ENCODE data around the gene PDIA2.

Gene PDIA2

DNA sequence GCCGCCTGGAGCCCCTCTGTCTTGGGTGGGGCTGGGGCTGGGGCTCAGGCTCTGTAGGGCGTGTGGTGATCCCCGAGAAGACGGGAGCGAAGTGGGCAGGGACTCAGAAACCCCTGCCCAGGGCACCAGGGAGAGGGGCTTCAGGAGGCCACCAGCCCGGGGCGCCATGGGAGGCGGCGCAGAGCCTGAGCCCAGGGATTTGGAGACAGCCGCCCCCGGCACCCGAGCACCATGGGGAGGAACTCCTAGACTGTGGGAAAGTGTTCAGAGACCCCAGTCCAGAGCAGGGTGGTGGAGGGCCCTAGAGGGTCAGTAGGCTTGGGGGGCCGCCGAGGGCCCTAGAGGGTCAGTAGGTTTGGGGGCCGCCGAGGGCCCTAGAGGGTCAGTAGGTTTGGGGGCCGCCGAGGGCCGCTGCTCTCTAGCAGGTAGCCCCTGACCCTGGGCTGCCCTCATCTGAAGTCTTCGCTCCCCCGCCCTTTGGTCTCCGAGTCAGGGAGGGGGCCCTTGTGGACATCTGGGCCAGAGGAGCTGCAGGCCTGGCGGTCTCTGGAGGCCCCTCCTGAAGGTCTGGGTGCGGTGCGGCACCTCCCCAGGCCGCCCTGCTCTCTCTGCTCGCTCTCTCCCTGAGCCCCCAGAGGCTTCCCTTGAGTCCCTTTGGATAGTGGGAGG lies 1.8 kb upstream of the PDIA2 start:
- no peak for DNase-seq

GRCh38 chr16:281660-282255 lies 1.2 kb upstream of the PDIA2 start:
- DNase-seq, result no peak

GRCh38 chr16:282491-282890 lies 473 bp upstream of the PDIA2 start:
- no peak for DNase-seq

DNA sequence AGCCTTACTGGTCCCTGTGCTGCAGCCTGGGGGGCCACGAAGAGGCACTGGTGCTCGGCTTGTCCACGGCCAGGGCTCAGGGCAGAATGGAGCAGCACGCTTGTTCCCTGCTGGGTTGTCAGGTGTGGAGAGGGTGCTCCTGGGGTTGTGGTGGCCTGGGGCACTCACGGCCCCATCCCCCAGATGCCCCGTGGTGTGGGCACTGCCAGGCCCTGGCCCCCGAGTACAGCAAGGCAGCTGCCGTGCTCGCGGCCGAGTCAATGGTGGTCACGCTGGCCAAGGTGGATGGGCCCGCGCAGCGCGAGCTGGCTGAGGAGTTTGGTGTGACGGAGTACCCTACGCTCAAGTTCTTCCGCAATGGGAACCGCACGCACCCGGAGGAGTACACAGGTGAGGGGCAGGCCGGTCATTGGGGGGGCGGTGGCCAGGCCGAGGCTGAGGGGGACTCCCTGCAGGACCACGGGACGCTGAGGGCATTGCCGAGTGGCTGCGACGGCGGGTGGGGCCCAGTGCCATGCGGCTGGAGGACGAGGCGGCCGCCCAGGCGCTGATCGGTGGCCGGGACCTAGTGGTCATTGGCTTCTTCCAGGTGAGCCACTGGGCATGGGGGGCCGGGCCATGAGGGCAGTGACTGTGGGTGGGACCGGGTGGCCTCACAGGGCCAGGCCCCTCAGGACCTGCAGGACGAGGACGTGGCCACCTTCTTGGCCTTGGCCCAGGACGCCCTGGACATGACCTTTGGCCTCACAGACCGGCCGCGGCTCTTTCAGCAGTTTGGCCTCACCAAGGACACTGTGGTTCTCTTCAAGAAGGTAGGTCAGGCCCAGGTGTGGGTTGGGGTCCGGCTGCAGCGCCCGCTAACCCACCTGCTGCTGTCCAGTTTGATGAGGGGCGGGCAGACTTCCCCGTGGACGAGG lies 1.5 kb downstream of the PDIA2 start:
- DNase-seq, result no peak

- no peak for DNase-seq
Observed at GRCh38 chr16:285146-286055, 2.4 kb downstream of the PDIA2 start.

DNA sequence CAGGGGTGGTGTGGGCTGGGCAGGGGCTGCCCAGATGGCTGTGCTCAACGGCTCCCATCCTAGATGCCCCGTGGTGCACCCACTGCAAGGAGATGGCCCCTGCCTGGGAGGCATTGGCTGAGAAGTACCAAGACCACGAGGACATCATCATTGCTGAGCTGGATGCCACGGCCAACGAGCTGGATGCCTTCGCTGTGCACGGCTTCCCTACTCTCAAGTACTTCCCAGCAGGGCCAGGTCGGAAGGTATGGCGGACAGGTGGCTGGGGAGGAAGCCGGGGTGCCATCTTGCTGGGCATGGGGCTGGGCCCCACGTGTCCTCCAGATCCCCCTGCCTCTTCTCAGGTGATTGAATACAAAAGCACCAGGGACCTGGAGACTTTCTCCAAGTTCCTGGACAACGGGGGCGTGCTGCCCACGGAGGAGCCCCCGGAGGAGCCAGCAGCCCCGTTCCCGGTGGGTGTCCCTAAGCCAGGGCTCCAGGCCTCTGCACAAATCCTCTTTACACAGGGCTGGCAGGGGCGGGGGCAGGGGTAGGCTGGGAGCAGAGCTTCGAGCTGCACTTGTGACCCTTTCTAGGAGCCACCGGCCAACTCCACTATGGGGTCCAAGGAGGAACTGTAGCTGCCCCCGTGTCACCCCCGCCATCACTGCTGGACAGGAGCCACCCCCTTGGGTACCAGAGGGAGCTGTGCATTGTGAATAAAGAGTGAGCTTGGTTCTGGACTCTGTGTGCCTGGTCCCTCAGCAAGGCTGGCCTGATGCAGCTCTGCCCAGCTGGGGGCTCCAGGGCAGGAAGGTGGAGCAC lies 3.7 kb downstream of the PDIA2 start:
- DNase-seq, result no peak

- peak; percentile 26 for DNase-seq
Observed at GRCh38 chr16:287298-287811, 4.4 kb downstream of the PDIA2 start.

- DNase-seq, result no peak
Observed at GRCh38 chr16:287981-288920, 5.3 kb downstream of the PDIA2 start.

DNA sequence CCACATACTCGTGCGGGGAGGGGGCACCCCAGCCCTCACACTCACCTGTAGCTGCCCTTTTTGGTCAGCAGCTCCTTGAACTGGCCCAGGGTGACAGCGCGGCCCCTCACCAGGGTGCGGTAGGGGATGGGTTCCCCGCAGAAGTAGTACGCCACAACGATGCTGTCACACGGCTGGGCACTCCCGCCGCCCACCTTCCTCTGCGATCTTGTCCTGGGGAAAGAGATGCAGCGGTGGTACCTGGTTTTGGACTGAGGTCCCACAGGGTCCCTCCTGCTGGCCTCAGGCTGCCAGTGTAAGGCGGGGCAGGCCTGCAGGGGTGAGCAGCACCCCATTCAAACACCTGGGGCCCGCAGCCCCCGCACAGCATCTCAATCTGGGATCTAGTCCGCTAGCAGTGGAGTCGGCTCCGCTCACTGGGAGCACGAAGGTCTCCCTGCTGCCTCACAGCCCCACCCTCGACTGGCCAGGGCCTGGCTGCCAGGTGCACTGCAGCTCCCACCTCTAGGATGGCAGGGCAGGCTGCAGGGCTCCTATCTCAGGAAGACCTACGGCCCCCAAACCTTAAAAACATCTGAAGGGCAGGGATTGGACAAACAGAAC lies 6.5 kb downstream of the PDIA2 start:
- DNase-seq, result no peak

DNA sequence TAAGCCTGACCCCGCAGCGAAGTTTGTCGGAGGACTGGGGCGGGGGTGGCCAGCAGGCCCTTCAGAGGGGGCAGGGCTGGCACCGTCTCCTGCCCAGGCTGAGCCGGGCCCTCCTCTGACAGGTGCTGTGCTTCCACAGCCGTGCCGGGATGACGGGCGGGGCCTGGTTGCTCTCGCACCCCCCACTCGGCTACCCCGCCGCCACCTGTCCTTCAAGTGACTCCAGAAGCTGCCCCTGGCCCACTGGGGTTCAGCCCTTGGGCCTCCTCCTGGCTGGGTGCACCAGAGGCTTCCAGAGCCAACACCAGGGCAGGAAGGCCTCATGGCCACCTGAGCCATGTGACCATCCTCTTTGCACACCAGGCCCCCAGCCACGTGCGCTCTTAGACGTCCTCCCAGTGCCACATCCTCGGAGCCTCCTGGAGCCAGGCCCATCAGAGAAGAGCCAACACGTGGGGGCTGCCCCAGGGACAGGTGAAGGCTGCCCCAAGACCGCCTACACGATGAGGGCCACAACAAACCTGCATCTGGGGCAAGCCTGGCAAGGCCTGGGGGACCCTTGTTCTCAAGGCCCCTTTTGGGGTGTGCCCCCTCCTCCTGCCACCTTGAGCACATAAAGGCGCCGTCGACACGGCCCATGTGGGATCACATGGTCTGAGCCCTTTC lies 7.2 kb downstream of the PDIA2 start:
- DNase-seq, result no peak

- no peak for DNase-seq
Observed at GRCh38 chr16:290681-291405, 7.9 kb downstream of the PDIA2 start.

GRCh38 chr16:291539-291938 lies 8.6 kb downstream of the PDIA2 start:
- DNase-seq, result no peak

GRCh38 chr16:293043-293775 lies 10.2 kb downstream of the PDIA2 start:
- no peak for DNase-seq

DNA sequence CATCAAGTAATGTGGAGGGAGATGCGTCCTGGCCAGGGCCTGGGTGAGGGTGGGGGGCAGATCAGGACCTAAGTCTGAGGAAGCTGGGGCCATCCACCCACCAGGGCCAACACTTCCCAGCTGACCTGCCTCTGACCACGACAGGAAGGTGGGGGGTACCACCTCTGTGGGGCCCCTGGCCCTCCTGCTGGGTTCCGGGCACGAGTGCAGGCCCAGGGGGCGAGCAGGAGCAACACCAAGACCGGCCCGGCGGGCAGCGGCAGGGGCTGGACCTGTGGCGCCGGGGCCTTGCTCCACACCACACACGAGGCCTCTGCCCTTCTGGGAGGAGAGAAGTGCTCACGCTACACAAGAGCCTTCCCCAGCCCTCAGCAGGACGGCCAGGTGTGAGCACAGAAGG lies 13.3 kb downstream of the PDIA2 start:
- DNase-seq, result no peak

- no peak for DNase-seq
Observed at GRCh38 chr16:296806-297510, 14.0 kb downstream of the PDIA2 start.

GRCh38 chr16:297832-298231 lies 14.9 kb downstream of the PDIA2 start:
- DNase-seq, result no peak

DNA sequence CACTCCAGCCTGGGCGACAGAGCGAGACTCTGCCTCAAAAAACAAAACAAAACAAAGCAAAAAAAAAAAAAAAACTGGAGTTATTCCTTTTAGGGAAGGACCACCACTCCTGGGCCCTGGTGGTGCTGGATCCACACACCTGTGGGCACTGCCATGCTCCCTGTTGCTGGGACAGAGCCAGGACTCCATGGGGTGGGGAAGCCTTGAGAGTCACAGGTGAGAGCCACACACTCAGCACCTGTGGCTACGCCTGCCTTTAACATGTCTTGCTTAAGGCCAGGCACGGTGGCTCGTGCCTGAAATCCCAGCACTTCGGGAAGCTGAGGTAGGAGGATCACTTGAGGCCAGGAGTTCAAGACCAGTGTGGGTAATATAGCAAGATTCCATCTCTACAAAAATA lies 18.3 kb downstream of the PDIA2 start:
- no peak for DNase-seq
